ENCODE data around the gene THSD4. TPM values are rescaled to one million over a fixed set of nuclear protein-coding genes. Genes with fewer than 3 reads are reported as not detected.

THSD4 gene
- total and polyA plus RNA-seq, 2 of the 4 experiments (the other 2 are of a cell fraction), result 25.5 to 31.1 TPM

DNA sequence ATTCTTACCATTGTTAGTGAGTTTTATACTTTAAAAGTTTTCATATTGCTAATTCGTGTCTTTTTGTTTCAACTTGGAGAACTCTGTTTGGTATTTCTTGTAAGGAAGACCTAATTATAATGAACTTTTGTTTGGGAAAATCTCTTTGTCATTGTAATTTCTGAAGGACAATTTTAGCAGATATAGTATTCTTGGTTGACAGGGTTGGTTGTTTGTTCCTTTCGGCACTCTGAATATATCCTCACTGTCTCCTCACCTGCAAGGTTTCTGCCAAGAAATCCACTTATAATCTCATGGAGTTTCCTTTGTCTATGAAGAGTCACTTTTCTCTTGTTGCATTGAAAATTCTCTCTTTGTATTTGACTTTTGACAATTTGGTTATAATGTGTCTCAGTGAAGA, 469.9 kb downstream of the THSD4 start:
- ChIA-PET POLR2A (ENCODE audit: unreplicated experiment) (no interaction called here), CTCF (interaction anchor here (1.0 kb wide), 1 partner anchor 9 kb away, joined by 3 read pairs; no protein-coding TSS in a partner anchor)
- ATAC-seq (ENCODE audit: low read depth) (no peak), DNase-seq (no peak)
- Histone ChIP-seq H3K18ac (ENCODE audit: low read depth, low read length) (no peak overlapping the region), H3K9me1 (ENCODE audit: insufficient read depth, low read length) (peaks cover 9% of the 10 kb centered on the region; the same call in 1 of the 2 replicates), H2BK5ac (ENCODE audit: low read depth, low read length, poor library complexity, severe bottlenecking) (no peak overlapping the region), H3K14ac (replicated peaks; ENCODE audit: low read depth, low read length) (no peak overlapping the region), H2AK9ac (replicated peaks; ENCODE audit: low read depth, low read length, poor library complexity) (no peak overlapping the region), H3K9me3 (ENCODE audit: control insufficient read depth, insufficient read depth, low read length) (peaks cover 12% of the 10 kb centered on the region), H3K4me3 (ENCODE audit: insufficient read depth, low read depth, low read length) (no peak overlapping the region), H2AK5ac (ENCODE audit: low read depth, low read length) (no peak overlapping the region), H3K56ac (ENCODE audit: extremely low read depth, insufficient read depth, low read length) (no peak overlapping the region), H2BK120ac (ENCODE audit: low read depth, low read length) (no peak overlapping the region), H4K5ac (ENCODE audit: low read depth, low read length) (no peak overlapping the region), H2BK15ac (ENCODE audit: low read depth, low read length) (no peak overlapping the region), H3K23ac (ENCODE audit: low read depth, low read length) (no peak overlapping the region), H3K27ac (ENCODE audit: insufficient read depth, low read length) (no peak overlapping the region), H4K20me1 (ENCODE audit: insufficient read depth, low read length) (peaks cover 5% of the 10 kb centered on the region; the same call in 1 of the 2 replicates), H3K9ac (ENCODE audit: low read depth, low read length) (no peak overlapping the region), H3K27me3 (ENCODE audit: control insufficient read depth, insufficient read depth, low read length) (no peaks in the 10 kb centered on the region), H2BK20ac (ENCODE audit: low read depth, low read length) (no peak overlapping the region), H2AFZ (replicated peaks; ENCODE audit: low read length, poor library complexity) (no peak overlapping the region), H3K4me1 (ENCODE audit: control insufficient read depth, insufficient read depth, low read length) (peaks cover 5% of the 10 kb centered on the region), H3K36me3 (ENCODE audit: control insufficient read depth, insufficient read depth, low read length) (peaks cover 2% of the 10 kb centered on the region; the same call in 1 of the 2 replicates), H3K4me2 (ENCODE audit: low read depth, low read length) (no peak overlapping the region), H3K79me1 (ENCODE audit: low read depth in 1 of 2, low read length in 2 of 2) (peaks cover 2 to 8% of the 10 kb centered on the region in 2 experiments; a peak in 3 of 4 replicates), H4K91ac (ENCODE audit: insufficient read depth, low read depth, low read length) (no peak overlapping the region), H4K8ac (ENCODE audit: low read depth in 2 of 2, low read length in 2 of 2) (no peak overlapping the region), H3K4ac (ENCODE audit: low read depth, low read length) (no peak overlapping the region)
- dilution Hi-C loops (cut with HindIII; ENCODE audit: low sequenced_read_pairs, unreplicated experiment), result no loop called here
- no CpG with 5 or more reads among the region's 2 CpGs for WGBS, 2 experiments (ENCODE audit: extremely low coverage in 2 of 2, insufficient read length in 1 of 2)
- BruUV-seq (replicated peaks), result no TSS peak
- TF ChIP-seq POLR2A (IDR thresholded peaks at IDR 0.05; ENCODE audit: low read depth, low read length), result no peak
- no peak for TF ChIP-seq RAD21 (IDR thresholded peaks at IDR 0.05; ENCODE audit: low read length)
- no peak for TF ChIP-seq BHLHE40 (IDR thresholded peaks at IDR 0.05; ENCODE audit: low read depth, low read length)
- TF ChIP-seq, protein P1, sequence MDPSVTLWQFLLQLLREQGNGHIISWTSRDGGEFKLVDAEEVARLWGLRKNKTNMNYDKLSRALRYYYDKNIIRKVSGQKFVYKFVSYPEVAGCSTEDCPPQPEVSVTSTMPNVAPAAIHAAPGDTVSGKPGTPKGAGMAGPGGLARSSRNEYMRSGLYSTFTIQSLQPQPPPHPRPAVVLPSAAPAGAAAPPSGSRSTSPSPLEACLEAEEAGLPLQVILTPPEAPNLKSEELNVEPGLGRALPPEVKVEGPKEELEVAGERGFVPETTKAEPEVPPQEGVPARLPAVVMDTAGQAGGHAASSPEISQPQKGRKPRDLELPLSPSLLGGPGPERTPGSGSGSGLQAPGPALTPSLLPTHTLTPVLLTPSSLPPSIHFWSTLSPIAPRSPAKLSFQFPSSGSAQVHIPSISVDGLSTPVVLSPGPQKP (IDR thresholded peaks at IDR 0.05; ENCODE audit: borderline replicate concordance, low read depth, low read length), result no peak
- TF ChIP-seq CHD1 (IDR thresholded peaks at IDR 0.05; ENCODE audit: low read depth, low read length), result no peak
- no peak for TF ChIP-seq RCOR1 (IDR thresholded peaks at IDR 0.05; ENCODE audit: insufficient replicate concordance, low read length)
- no peak for TF ChIP-seq CEBPB (IDR thresholded peaks at IDR 0.05; ENCODE audit: low read depth, low read length)
- in situ Hi-C loops (cut with MboI; ENCODE audit: low sequenced_read_pairs), result no loop called here
- intact Hi-C loops (cut with micrococcal nuclease), result no loop called here

Data from IMR-90 (cell line).